Keratinocyte (primary cell): ENCODE data around the gene ZPBP. TPM values are rescaled to one million over a fixed set of nuclear protein-coding genes. Genes with fewer than 3 reads are reported as not detected.

Experiments
- DNase-seq: peaks from one replicate; pipeline ENCODE4 v3.0.0-alpha.2; 2011; ENCODE audit warnings: low read depth, missing footprints, low spot score
- FAIRE-seq: peaks from 2 replicates; lab custom pipeline; 2011; peaks lifted over from hg19 to GRCh38; lab: Jason Lieb, UNC
- H2AFZ ChIP-seq: 2 replicates; pipeline ENCODE4 v1.6.0; 2012; ENCODE audit warnings: low read length, control low read depth, inconsistent platforms; ENCODE audit not compliant: control insufficient read depth
- H3K27ac ChIP-seq: 2 replicates; pipeline ENCODE4 v1.5.1; 2011; ENCODE audit warnings: low read length; ENCODE audit not compliant: control insufficient read depth, insufficient read depth
- H3K27me3 ChIP-seq: 3 replicates; pipeline ENCODE4 v1.6.0; 2011; ENCODE audit warnings: low read length; ENCODE audit not compliant: control insufficient read depth, insufficient read depth; ENCODE audit errors: extremely low read depth
- H3K36me3 ChIP-seq, 2 experiments: 2 replicates in 1 of 2; 3 replicates in 1 of 2; pipeline ENCODE4 v1.5.1; 2011; ENCODE audit warnings: low read length in 2 of 2, mild to moderate bottlenecking in 1 of 2; ENCODE audit not compliant: control insufficient read depth in 2 of 2, insufficient read depth in 2 of 2; ENCODE audit errors: extremely low read depth in 1 of 2
- H3K4me1 ChIP-seq: 3 replicates; pipeline ENCODE4 v1.5.1; 2011; ENCODE audit warnings: low read length; ENCODE audit not compliant: control insufficient read depth, insufficient read depth; ENCODE audit errors: extremely low read depth
- H3K4me2 ChIP-seq: 3 replicates; pipeline ENCODE4 v1.6.0; 2011; ENCODE audit warnings: low read depth, low read length; ENCODE audit not compliant: control insufficient read depth, insufficient read depth; ENCODE audit errors: extremely low read depth
- H3K4me3 ChIP-seq, 3 experiments: fragments of 200-600 bp in 1 of 3; sonication (generic) in 1 of 3; 2 replicates in 2 of 3; 3 replicates in 1 of 3; pipeline ENCODE4 v1.5.1; 2011 to 2016; ENCODE audit warnings: low read length in 3 of 3, mild to moderate bottlenecking in 3 of 3, control low read depth in 2 of 3, inconsistent platforms in 1 of 3, low read depth in 1 of 3, mixed read lengths in 1 of 3, mixed run types in 1 of 3, moderate library complexity in 1 of 3; ENCODE audit not compliant: control insufficient read depth in 2 of 3, insufficient read depth in 2 of 3; ENCODE audit errors: extremely low read depth in 1 of 3
- H3K79me2 ChIP-seq: 2 replicates; pipeline ENCODE4 v1.6.0; 2012; ENCODE audit warnings: low read length; ENCODE audit not compliant: control insufficient read depth, insufficient read depth
- H3K9ac ChIP-seq: 3 replicates; pipeline ENCODE4 v1.6.0; 2011; ENCODE audit warnings: low read length; ENCODE audit not compliant: control insufficient read depth, insufficient read depth; ENCODE audit errors: extremely low read depth
- H3K9me1 ChIP-seq: 3 replicates; pipeline ENCODE4 v1.6.0; 2011; ENCODE audit warnings: low read length; ENCODE audit not compliant: control insufficient read depth, insufficient read depth; ENCODE audit errors: extremely low read depth
- H3K9me3 ChIP-seq: 2 replicates; pipeline ENCODE4 v1.5.1; 2012; ENCODE audit warnings: low read depth, low read length; ENCODE audit not compliant: control insufficient read depth
- H4K20me1 ChIP-seq: 3 replicates; pipeline ENCODE4 v1.6.0; 2011; ENCODE audit warnings: low read length; ENCODE audit not compliant: control insufficient read depth, insufficient read depth; ENCODE audit errors: extremely low read depth
- EZH2 ChIP-seq: IDR thresholded peaks from one replicate; pipeline ENCODE4 v1.6.1; 2012; ENCODE audit warnings: inconsistent platforms, mild to moderate bottlenecking, low read length, moderate library complexity
- dilution Hi-C: fragments of 300-500 bp; cut with MboI; formaldehyde crosslinking; loops from one replicate; pipeline ENCODE4 v1.7.0; 2020; ENCODE audit warnings: low sequenced_read_pairs; ENCODE audit not compliant: extremely low pct_ligation_motif_present
- polyA plus RNA-seq, 5 experiments: library from polyadenylated mRNA; depleted of rRNA in 3 of 5; stranded (reverse) in 3 of 5; stranded (forward) in 1 of 5; unstranded in 1 of 5; fragments of >200 nt; gene quantifications; 1 replicate in 1 of 5; 2 replicates in 3 of 5; 3 replicates in 1 of 5; pipeline versions ENCODE4 v1.2.1 to v1.2.3, GENCODE V29; 2011 to 2012; ENCODE audit warnings: missing spikeins in 2 of 5, low read depth in 1 of 5, low replicate concordance in 1 of 5
- TF ChIP-seq, protein P1 (sequence below), 3 experiments: IDR thresholded peaks in 1 of 3; conservative IDR thresholded peaks in 1 of 3; optimal IDR thresholded peaks in 1 of 3; 2 replicates in 2 of 3; 3 replicates in 1 of 3; pipeline versions ENCODE3 to v1.5.1; 2011; ENCODE audit warnings: low read length in 3 of 3, mild to moderate bottlenecking in 3 of 3, moderate library complexity in 2 of 3, control low read depth in 1 of 3, inconsistent platforms in 1 of 3; ENCODE audit not compliant: insufficient read depth in 2 of 3; ENCODE audit errors: extremely low read depth in 1 of 3

The ZPBP gene
- polyA plus RNA-seq, 1 donor (not counting 4 experiments of a cell fraction or from before 2014, with no cell fraction given), result not detected

DNA sequence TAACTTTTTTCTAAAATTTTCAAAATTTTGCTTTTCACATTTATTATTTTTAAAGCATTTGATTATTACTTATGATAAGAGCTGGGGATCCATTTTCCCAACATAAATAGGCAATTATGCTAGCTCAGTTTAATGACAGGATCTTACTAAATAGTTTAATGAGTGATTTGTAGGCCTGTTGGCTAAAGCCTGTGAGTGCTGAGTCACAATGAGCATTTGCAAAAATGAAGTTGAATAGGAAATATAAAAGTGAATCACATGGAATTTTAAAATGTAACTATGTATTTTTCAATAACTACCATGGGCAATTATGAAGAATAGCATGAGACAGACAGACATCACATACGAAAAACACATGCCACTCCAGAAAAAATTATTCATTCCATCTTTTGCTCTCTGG lies 45.1 kb upstream of the ZPBP start:
- H3K79me2 ChIP-seq, result no peaks in the 10 kb centered on the region
- no peaks in the 10 kb centered on the region for H3K4me1 ChIP-seq
- no peaks in the 10 kb centered on the region for H3K9me3 ChIP-seq
- no peak overlapping the region for H3K27ac ChIP-seq
- no peaks in the 10 kb centered on the region for H4K20me1 ChIP-seq
- DNase-seq, result no peak
- H2AFZ ChIP-seq, result no peak overlapping the region
- no peak for FAIRE-seq
- H3K9me1 ChIP-seq, result no peaks in the 10 kb centered on the region
- dilution Hi-C loops, result no loop called here
- H3K36me3 ChIP-seq, result no peaks in the 10 kb centered on the region
- no peak overlapping the region for H3K9ac ChIP-seq
- H3K4me3 ChIP-seq, result no peak overlapping the region
- no peaks in the 10 kb centered on the region for H3K27me3 ChIP-seq
- TF ChIP-seq EZH2, result no peak
- TF ChIP-seq, protein P1, sequence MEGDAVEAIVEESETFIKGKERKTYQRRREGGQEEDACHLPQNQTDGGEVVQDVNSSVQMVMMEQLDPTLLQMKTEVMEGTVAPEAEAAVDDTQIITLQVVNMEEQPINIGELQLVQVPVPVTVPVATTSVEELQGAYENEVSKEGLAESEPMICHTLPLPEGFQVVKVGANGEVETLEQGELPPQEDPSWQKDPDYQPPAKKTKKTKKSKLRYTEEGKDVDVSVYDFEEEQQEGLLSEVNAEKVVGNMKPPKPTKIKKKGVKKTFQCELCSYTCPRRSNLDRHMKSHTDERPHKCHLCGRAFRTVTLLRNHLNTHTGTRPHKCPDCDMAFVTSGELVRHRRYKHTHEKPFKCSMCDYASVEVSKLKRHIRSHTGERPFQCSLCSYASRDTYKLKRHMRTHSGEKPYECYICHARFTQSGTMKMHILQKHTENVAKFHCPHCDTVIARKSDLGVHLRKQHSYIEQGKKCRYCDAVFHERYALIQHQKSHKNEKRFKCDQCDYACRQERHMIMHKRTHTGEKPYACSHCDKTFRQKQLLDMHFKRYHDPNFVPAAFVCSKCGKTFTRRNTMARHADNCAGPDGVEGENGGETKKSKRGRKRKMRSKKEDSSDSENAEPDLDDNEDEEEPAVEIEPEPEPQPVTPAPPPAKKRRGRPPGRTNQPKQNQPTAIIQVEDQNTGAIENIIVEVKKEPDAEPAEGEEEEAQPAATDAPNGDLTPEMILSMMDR (optimal IDR thresholded peaks at IDR 0.05 in 1 of 3, IDR thresholded peaks at IDR 0.05 in 1 of 3, conservative IDR thresholded peaks at IDR 0.05 in 1 of 3; ENCODE audit: extremely low read depth in 1 of 3, insufficient read depth in 2 of 3, low read length in 3 of 3), result no peak
- no peak overlapping the region for H3K4me2 ChIP-seq

DNA sequence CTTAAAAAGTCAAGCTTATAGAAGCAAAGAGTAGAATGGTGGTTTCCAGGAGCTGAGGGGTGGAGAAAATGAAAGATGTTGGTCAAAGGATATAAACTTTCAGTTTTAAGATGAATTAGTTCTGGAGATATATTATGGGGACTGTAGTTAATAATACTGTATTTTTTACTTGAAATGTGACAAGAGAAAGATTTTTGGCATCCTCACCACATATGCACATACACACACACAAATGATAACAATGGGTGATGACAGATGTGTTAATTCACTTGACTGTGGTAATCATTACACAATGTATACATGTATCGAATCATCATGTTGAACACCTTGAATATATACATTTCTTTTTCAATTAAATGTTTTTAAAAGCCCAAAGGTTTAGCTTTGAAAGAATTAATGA lies 32.7 kb upstream of the ZPBP start:
- no peak for FAIRE-seq
- TF ChIP-seq EZH2, result no peak
- TF ChIP-seq, protein P1 (optimal IDR thresholded peaks at IDR 0.05 in 1 of 3, IDR thresholded peaks at IDR 0.05 in 1 of 3, conservative IDR thresholded peaks at IDR 0.05 in 1 of 3; ENCODE audit: extremely low read depth in 1 of 3, insufficient read depth in 2 of 3, low read length in 3 of 3), result no peak
- Histone ChIP-seq H3K4me2 (no peak overlapping the region), H4K20me1 (no peaks in the 10 kb centered on the region), H3K27ac (no peak overlapping the region), H3K27me3 (no peaks in the 10 kb centered on the region), H2AFZ (no peak overlapping the region), H3K9ac (no peak overlapping the region), H3K9me3 (no peaks in the 10 kb centered on the region), H3K4me1 (no peaks in the 10 kb centered on the region), H3K36me3 (no peaks in the 10 kb centered on the region), H3K4me3 (no peak overlapping the region), H3K9me1 (no peaks in the 10 kb centered on the region), H3K79me2 (no peaks in the 10 kb centered on the region)
- dilution Hi-C loops, result no loop called here
- no peak for DNase-seq
